Fibroblast of mammary gland (primary cell): Measurements from ENCODE around the gene SETD7.
A peak's percentile ranks its signal among the peaks of the same experiment; 100 is the strongest.

Experiments used
- DNase-seq: peaks from one replicate; pipeline ENCODE4 v3.0.0-alpha.2; 2010; ENCODE audit warnings: low read depth
- H3K4me3 ChIP-seq: 2 replicates; pipeline ENCODE4 v1.5.1; 2011; ENCODE audit warnings: low read depth, mild to moderate bottlenecking, low read length, moderate library complexity; ENCODE audit not compliant: control insufficient read depth
- CTCF ChIP-seq: conservative IDR thresholded peaks from 2 replicates; pipeline ENCODE4 v1.5.1; 2011; ENCODE audit warnings: low read depth, low read length, inconsistent platforms; ENCODE audit not compliant: control insufficient read depth, insufficient read depth

SETD7 gene

DNA sequence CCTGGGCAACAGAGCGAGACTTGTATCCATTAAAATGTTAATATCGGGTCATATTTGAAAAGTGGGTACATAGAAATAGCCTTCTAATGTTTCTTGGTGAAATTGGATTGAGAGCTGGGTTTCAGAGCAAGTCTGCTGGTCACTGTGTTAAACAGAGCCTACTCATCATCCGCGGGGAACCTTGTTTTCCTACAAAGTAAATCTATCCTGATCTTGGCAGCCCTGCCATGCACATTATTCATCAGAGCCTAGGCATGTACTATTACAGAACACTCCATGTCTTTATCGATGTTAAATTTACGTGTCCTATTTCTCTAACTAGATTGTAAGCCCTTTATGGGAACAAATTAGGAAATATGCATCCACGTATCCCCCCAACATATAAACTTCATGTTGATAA lies 18.7 kb downstream of the SETD7 start:
- peak; percentile 70 for DNase-seq
- no peak for TF ChIP-seq CTCF

DNA sequence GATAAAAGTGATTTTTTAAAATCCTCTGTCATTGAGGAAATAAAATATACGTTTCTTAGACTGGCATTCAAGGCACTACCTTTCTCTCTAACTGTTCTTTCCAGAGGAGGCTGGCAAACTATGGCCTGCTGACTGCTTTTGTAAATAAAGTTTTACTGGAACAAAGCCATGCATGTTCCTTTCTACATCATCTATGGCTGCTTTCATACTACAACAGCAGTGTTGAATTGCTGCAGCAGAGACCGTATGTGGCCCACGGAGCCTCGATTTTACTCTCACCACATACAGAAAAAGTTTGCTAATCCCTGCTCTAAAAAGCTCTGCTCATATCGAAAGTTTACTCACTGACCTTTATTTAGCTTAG lies 20.2 kb downstream of the SETD7 start:
- H3K4me3 ChIP-seq: no peak overlapping the region
- no peak for DNase-seq
- TF ChIP-seq CTCF: no peak

More for the DNA sequence above, 18.7 kb downstream of the SETD7 start:
- no peak overlapping the region for H3K4me3 ChIP-seq

DNA sequence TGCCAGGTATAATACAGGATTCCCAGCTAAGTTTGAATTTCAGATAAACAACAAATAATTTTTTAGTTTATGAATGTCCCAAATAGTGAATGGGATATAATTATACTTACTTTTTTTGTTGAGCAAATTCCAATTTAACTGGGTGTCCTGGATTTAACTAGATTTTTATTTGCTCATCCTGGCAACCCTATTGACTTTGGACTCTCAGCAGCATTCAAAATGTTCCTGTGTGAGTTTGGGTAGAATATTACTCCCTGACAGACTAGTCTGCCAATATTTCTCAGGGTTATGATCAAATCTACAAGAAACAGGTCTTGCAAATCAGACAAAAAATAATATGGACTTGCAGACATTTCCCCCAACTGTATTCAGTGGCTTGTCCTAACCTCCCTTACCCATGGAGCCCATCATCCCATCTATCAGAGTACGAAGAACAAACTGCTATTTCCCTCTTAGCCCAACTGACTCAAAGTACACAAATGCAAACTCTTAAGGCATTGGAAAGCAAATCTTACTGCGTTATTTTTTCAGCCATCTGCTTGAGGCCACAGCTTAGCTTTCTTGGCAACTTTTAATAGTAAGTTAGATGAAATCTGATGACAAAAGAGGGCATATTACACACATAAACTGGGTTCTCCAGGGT lies 20.7 kb downstream of the SETD7 start:
- H3K4me3 ChIP-seq: no peak overlapping the region
- TF ChIP-seq CTCF: no peak
- DNase-seq: no peak

DNA sequence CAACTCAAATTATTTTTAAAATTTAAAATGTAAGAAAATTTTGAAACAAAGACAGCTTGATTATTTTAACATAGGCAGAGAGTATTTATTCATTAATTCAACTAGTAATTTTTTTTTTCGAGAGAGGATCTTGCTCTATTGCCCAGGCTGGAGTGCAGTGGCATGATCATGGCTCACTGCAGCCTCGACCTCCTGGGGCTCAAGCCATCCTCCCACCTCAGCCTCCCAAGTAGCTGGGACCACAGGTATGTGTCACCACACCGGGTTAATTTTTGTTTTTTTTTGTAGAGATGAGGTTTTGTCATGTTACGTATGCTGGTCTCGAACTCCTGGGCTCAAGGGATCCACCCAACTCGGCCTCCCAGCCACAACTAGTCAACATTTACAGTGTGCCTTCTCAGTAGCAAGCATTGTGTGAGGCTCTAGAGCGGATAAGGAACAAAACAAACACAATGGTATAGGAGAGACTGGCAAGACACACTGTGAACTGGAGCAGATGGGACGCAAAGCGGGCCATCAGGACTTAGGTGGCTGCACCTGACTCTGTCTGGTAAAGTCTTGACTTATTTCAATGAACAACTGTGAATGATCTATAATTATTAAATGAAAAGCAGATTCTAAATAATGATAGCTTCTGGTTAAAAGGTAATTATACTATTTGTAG lies 21.6 kb downstream of the SETD7 start:
- H3K4me3 ChIP-seq: no peak overlapping the region
- TF ChIP-seq CTCF: no peak
- DNase-seq: no peak

- no peak for DNase-seq
- TF ChIP-seq CTCF: no peak
- H3K4me3 ChIP-seq: no peak overlapping the region
Observed at GRCh38 chr4:139533511-139533910, 22.5 kb downstream of the SETD7 start.

DNA sequence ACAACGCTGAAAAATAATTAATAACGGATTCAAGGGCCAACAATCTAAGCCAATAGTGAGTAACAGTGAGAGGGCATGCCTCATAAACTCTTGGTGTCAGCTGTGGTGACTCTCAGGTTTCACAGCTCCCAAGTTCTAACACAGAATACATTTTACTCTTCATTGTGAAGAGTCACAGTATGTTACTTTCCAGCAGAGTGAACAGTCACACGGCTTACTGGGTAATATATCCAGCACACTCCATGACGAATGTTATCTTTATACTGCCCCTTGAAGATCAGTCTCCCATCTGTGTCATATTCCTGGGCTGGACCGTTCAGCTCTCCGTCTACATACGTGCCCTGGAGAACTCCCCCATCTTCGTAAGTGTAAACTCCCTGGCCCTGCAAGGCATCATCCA lies 23.1 kb downstream of the SETD7 start:
- peak; percentile 49 for DNase-seq
- H3K4me3 ChIP-seq: no peak overlapping the region
- TF ChIP-seq CTCF: no peak
